ENCODE measurements around the gene SRC.

- TF ChIP-seq RAD21 (IDR thresholded peaks at IDR 0.05 in 1 of 2, conservative IDR thresholded peaks at IDR 0.05 in 1 of 2; ENCODE audit: low read depth in 2 of 2, low read length in 2 of 2) (no peak), GABPA (IDR thresholded peaks at IDR 0.05; ENCODE audit: borderline replicate concordance, insufficient read depth, low read length) (no peak), CTCF (IDR thresholded peaks at IDR 0.05; ENCODE audit: control extremely low read depth in 1 of 3, insufficient read depth in 1 of 3, low read depth in 1 of 3, low read length in 3 of 3) (no peak), KDM1A (IDR thresholded peaks at IDR 0.05; ENCODE audit: borderline replicate concordance, low read length) (no peak), TCF12 (IDR thresholded peaks at IDR 0.05; ENCODE audit: low read depth, low read length) (no peak), RFX5 (IDR thresholded peaks at IDR 0.05; ENCODE audit: borderline replicate concordance, low read depth, low read length) (no peak), CEBPB (IDR thresholded peaks at IDR 0.05; ENCODE audit: low read depth, low read length) (no peak), POLR2A (IDR thresholded peaks at IDR 0.05; ENCODE audit: control extremely low read depth in 1 of 2, low read depth in 2 of 2, low read length in 2 of 2) (no peak), NANOG (IDR thresholded peaks at IDR 0.05; ENCODE audit: insufficient read depth, low read depth, low read length, poor library complexity, severe bottlenecking) (no peak)
Measured at GRCh38 chr20:37445041-37445440, 99.1 kb downstream of the SRC start.

Data from H1 (cell line).